RWPE1 (cell line): ENCODE data around the gene DGKD.

Experiments
- CTCF ChIA-PET: fragments of 350-600 bp; sonication (Branson Sonifier 250); formaldehyde crosslinking; extraction: SDS; loops from one replicate; lab custom pipeline; 2021; lab: Yijun Ruan, JAX
- POLR2A ChIA-PET: fragments of 400-600 bp; formaldehyde crosslinking; extraction: SDS; loops from one replicate; lab custom pipeline; 2020; ENCODE audit warnings: antibody characterized with exemption; ENCODE audit not compliant: low non-redundant PET; lab: Yijun Ruan, JAX
- DNase-seq: peaks from one replicate; pipeline ENCODE4 v3.0.0; 2012; ENCODE audit warnings: low spot score
- H3K27ac ChIP-seq: fragments of 450-650 bp; 2 replicates; pipeline ENCODE4 v1.5.1; 2017
- CTCF ChIP-seq: fragments of 450-650 bp; conservative IDR thresholded peaks from 2 replicates; pipeline ENCODE4 v1.5.1; 2017; ENCODE audit warnings: low read depth, mild to moderate bottlenecking

The DGKD gene

GRCh38 chr2:233379034-233379433 is 24.7 kb downstream of the DGKD start:
- DNase-seq = no peak
- no peak for TF ChIP-seq CTCF
- POLR2A ChIA-PET = no interaction called here
- CTCF ChIA-PET = interaction anchor here (0.6 to 0.9 kb wide), 2 partner anchors 10 to 64 kb away, joined by 3 read pairs; no protein-coding TSS in a partner anchor
- no peak overlapping the region for H3K27ac ChIP-seq

DNA sequence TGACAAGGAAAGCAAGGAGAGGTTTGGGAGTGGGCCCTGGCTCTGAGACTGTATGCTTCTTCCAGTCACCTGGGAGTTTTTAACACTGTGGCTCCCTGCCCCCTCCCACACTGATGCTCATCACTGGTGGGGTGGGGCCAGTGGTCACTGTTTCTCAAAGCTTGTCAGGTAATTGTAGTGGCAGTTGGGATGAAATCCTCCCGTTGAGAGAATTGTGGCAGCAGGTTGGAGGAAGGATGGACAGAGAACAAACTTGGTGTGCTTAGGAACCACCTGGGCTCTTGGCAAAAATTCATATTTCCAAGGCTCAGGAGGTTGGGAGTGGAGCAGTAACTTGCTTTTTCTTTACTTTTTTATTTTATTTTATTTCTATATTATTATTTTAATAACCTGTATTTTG is 25.1 kb downstream of the DGKD start:
- ChIA-PET POLR2A (no interaction called here), CTCF (interaction anchor here (0.6 kb wide), 1 partner anchor 18 kb away, joined by 3 read pairs; no protein-coding TSS in a partner anchor)
- H3K27ac ChIP-seq = no peak overlapping the region
- no peak for TF ChIP-seq CTCF
- DNase-seq = no peak

DNA sequence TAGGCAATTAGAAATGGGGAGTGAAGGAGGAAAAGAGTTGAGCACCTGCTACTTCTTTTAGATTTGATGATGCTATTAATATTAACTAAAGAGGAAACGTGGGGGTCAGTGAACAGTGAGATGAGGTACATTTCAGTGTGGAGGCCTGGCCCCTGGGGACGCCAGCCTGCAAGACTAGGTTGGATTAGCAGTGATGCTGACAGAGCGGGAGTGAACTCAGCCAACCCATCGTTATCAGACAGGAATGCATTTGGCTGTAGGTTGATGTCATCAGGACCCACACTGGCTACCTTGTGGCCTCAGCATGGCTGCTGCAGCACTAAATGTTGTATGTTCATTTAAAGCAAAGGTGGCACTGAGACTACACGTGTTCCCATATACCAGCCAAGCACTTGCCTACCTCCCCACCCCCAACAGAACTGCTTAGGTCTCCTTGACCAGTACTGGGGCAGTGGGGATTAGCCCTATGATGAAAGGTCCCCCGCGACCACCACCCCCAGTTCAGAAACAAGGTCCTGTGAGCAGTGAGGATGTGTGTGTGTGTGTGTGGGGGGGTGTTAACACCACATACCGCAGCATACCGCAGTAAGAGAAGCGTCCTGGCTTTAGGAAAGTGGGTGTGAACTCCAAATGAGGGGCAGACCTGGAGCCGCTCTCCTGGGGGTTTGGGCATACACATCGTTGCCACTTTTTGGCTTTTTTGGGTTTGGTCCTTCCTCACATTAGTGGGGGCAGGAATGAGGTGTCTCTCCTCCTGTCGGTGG is 26.0 kb downstream of the DGKD start:
- POLR2A ChIA-PET = no interaction called here
- CTCF ChIA-PET = interaction anchor here (0.6 to 0.7 kb wide), 2 partner anchors 18 to 36 kb away, joined by 3 to 6 read pairs; no protein-coding TSS in a partner anchor
- H3K27ac ChIP-seq = no peak overlapping the region
- no peak for TF ChIP-seq CTCF
- no peak for DNase-seq

- no peak overlapping the region for H3K27ac ChIP-seq
- no peak for TF ChIP-seq CTCF
- POLR2A ChIA-PET = no interaction called here
Observed at GRCh38 chr2:233380995-233381637, 26.8 kb downstream of the DGKD start.

DNA sequence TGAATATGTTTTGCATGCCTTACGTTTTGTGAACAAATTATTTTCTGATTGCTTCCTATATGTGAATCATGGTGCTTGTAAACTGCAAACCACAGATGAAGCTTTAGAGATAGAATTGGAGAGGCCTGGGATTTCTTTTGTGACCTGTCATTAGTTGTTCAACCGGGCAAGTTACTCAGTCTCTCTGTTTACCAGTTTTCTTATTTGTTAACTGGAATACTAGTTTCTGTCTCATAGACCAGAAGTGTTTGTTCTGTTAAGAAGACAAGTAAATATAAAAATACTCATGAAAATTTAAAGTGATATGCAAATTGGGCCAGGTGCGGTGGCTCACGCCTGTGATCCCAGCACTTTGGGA is 27.3 kb downstream of the DGKD start:
- CTCF ChIA-PET = interaction anchor here (0.7 kb wide), 1 partner anchor 51 kb away, joined by 5 read pairs; no protein-coding TSS in a partner anchor
- POLR2A ChIA-PET = no interaction called here
- H3K27ac ChIP-seq = no peak overlapping the region
- TF ChIP-seq CTCF = no peak
- no peak for DNase-seq

More at GRCh38 chr2:233380995-233381637, 26.8 kb downstream of the DGKD start:
- DNase-seq = no peak
- CTCF ChIA-PET = interaction anchor here (0.7 kb wide), 2 partner anchors 35 to 51 kb away, joined by 5 to 6 read pairs; no protein-coding TSS in a partner anchor

DNA sequence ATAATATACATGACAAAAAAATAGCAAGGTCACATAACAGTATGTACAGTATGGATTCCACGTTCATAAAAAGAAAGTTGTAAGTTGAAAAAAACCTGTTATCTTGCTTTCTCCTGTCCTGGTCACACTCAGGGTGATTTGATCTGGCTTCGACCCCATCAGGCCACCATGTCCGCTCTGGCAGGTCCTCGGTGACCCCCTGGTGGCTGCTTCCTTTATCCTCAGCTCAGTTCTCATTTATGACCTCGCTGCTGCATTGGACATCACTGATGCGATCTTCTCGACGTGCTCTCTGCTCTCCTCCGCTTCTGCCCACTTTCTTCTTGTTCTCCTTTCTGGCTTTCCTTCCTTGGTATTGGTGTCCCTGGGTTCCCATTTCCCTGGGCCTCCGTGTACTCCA is 29.7 kb downstream of the DGKD start:
- H3K27ac ChIP-seq = peak overlapping the region; percentile 58
- no peak for TF ChIP-seq CTCF
- ChIA-PET POLR2A (no interaction called here), CTCF (interaction anchor here (0.6 to 0.8 kb wide), 2 partner anchors 60 to 105 kb away, joined by 4 to 6 read pairs; no protein-coding TSS in a partner anchor)
- no peak for DNase-seq
